Measurements from ENCODE around the gene HDAC4. TPM values are rescaled to one million over a fixed set of nuclear protein-coding genes. Genes with fewer than 3 reads are reported as not detected.

HDAC4 gene
- total RNA-seq, 1 donor from 2014 or later, result 7.8 TPM

DNA sequence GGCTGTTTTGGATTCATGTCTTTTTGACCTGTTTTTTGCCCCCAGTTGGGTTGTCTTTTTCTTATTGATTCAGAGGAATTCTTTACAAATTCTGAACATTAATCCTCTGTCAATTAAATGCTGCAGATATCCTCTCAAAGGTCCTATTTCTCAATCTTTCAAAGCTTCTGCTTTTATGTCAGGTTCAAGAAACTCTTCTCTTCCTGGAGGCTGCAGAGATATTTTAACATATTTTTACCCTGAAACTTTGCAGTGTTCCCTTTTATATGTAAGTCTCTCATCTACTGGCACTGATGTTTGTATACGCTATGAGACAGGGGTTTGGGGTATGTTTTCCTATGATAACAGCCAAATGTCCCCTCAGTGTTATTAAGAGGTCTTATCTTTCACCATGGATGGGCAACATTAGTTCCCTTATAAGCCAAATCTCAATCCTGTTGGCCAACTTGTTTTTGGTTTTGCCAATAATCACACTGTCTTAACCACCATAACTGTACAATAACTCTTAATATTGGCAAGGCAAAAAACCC, 159.3 kb downstream of the HDAC4 start:
- Histone ChIP-seq H3K36me3 (ENCODE audit: control insufficient read depth, insufficient read depth, low read length) (no peaks in the 10 kb centered on the region), H3K27me3 (ENCODE audit: control insufficient read depth, insufficient read depth, low read length) (no peaks in the 10 kb centered on the region), H3K4me3 (ENCODE audit: low read depth, low read length) (no peak overlapping the region)
- no peak for DNase-seq (ENCODE audit: low read depth)
- TF ChIP-seq, protein P1, sequence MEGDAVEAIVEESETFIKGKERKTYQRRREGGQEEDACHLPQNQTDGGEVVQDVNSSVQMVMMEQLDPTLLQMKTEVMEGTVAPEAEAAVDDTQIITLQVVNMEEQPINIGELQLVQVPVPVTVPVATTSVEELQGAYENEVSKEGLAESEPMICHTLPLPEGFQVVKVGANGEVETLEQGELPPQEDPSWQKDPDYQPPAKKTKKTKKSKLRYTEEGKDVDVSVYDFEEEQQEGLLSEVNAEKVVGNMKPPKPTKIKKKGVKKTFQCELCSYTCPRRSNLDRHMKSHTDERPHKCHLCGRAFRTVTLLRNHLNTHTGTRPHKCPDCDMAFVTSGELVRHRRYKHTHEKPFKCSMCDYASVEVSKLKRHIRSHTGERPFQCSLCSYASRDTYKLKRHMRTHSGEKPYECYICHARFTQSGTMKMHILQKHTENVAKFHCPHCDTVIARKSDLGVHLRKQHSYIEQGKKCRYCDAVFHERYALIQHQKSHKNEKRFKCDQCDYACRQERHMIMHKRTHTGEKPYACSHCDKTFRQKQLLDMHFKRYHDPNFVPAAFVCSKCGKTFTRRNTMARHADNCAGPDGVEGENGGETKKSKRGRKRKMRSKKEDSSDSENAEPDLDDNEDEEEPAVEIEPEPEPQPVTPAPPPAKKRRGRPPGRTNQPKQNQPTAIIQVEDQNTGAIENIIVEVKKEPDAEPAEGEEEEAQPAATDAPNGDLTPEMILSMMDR (IDR thresholded peaks at IDR 0.05; ENCODE audit: insufficient read depth, low read length, poor library complexity, severe bottlenecking), result no peak

DNA sequence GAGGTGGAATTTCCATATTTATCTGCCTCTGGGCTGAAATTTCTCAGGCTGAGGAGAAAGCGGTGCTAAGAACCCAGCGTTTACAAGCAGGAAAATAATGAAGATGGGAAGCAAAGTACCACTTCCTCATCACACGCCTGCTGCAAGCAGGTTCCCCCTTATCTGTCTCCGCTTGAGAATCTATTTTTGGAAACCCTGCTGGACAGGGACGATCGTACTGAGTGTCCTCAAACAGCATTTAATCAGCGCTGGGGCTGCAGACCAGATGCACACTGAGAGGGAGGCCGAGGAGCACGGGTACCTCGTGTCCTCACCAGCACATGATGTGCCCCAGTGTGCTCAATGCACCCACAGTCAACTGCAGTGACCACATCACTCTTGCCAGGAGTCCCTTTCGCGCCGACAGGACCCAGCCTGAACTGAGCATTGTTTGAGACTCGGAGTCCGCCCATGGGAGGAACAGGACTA, 160.4 kb downstream of the HDAC4 start:
- Histone ChIP-seq H3K36me3 (ENCODE audit: control insufficient read depth, insufficient read depth, low read length) (no peaks in the 10 kb centered on the region), H3K27me3 (ENCODE audit: control insufficient read depth, insufficient read depth, low read length) (no peaks in the 10 kb centered on the region), H3K4me3 (ENCODE audit: low read depth, low read length) (no peak overlapping the region)
- no peak for DNase-seq (ENCODE audit: low read depth)
- TF ChIP-seq, protein P1 (IDR thresholded peaks at IDR 0.05; ENCODE audit: insufficient read depth, low read length, poor library complexity, severe bottlenecking), result no peak

DNA sequence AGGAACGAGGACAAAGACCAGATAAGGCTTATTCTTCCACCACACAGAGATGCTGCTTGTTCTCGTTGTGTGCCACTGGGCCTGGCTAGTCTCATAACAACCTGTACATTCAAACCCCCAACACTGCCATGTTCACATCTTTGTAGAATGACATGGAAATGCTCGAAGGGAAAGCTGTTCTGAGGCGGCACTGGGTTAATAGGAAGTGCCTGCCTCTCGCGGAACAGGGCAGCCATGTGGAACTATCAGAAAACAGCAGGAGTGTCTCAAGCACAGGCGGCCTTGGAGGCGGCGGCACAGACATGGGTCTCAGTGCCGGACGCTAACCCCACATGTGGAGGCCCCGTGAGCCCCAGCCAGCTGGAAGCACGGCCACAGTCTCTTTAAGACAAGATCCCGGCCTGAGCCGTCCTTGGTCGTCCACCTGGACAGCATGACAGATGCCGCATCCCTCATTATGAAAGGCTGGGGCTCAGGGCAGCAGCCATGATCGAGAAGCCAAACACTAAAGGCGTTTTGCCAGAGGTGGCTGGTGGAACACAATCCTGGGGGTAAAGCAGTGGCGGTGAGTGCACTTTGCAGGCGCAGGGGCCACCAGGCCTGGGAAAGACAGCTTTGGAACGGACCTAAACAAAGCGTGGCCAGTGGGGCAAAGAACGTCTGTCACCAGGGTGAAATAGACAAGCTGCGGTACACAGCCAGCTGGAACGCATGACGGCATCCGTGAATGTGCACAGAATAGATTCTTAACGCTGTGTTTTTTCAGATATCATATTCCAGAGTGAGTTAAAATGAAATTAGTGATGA, 161.0 kb downstream of the HDAC4 start:
- Histone ChIP-seq H3K27me3 (ENCODE audit: control insufficient read depth, insufficient read depth, low read length) (no peaks in the 10 kb centered on the region), H3K36me3 (ENCODE audit: control insufficient read depth, insufficient read depth, low read length) (no peaks in the 10 kb centered on the region), H3K4me3 (ENCODE audit: low read depth, low read length) (no peak overlapping the region)
- no peak for DNase-seq (ENCODE audit: low read depth)
- TF ChIP-seq, protein P1 (IDR thresholded peaks at IDR 0.05; ENCODE audit: insufficient read depth, low read length, poor library complexity, severe bottlenecking), result no peak

DNA sequence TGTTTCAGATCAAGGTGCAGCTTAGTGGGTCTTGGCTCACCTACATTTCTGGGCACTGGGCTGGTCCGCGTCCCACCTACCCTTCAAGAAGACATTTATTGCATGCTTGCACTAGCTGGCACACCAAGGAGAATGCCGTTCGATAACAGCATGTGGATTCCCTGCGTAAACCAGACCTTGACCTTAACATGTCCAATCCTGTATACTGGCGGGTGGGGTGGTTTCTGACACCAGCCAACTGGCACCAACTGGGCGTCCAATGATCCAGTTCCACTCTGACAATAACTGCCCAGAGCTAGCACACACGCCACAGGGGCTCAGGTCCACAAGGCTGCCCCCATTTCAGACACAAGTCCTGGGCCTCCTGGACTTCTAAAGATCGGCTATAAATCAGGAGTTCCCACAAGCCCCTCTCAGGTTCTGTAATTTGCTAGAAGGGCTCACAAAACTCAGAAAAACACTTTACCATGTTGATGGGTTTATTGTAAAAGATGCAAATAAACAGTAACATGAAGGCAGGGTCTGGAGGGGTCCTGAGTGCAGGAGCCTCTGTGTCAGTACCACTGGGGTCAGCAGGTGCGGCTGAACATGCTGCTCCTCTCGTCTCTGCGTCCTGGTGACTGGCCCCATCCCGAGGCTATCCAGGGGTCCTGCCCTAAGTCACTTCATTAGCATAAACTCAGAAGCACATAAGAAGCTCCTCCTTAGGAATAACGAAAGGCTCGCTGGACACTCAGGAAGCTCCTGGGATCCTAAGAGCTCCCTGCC, 161.8 kb downstream of the HDAC4 start:
- TF ChIP-seq, protein P1 (IDR thresholded peaks at IDR 0.05; ENCODE audit: insufficient read depth, low read length, poor library complexity, severe bottlenecking), result no peak
- DNase-seq (ENCODE audit: low read depth), result no peak

GRCh38 chr2:239238381-239238780, 162.4 kb downstream of the HDAC4 start:
- TF ChIP-seq, protein P1 (IDR thresholded peaks at IDR 0.05; ENCODE audit: insufficient read depth, low read length, poor library complexity, severe bottlenecking), result no peak
- Histone ChIP-seq H3K36me3 (ENCODE audit: control insufficient read depth, insufficient read depth, low read length) (no peaks in the 10 kb centered on the region), H3K27me3 (ENCODE audit: control insufficient read depth, insufficient read depth, low read length) (no peaks in the 10 kb centered on the region), H3K4me3 (ENCODE audit: low read depth, low read length) (no peak overlapping the region)
- DNase-seq (ENCODE audit: low read depth), result no peak

More for the DNA sequence above, 161.8 kb downstream of the HDAC4 start:
- Histone ChIP-seq H3K27me3 (ENCODE audit: control insufficient read depth, insufficient read depth, low read length) (no peaks in the 10 kb centered on the region), H3K4me3 (ENCODE audit: low read depth, low read length) (no peak overlapping the region), H3K36me3 (ENCODE audit: control insufficient read depth, insufficient read depth, low read length) (no peaks in the 10 kb centered on the region)

All from kidney epithelial cell (primary cell).